Uterus (tissue), 4 donors: ENCODE results near the gene TEK. TPM values are rescaled to one million over a fixed set of nuclear protein-coding genes. Genes with fewer than 3 reads are reported as not detected.

Source experiments
- DNase-seq, 2 donors: peaks; one replicate each; pipeline ENCODE4 v3.0.0-alpha.2; 2019 to 2020
- H3K27ac ChIP-seq, 2 donors: fragments of 200-600 bp; sonication (generic); 1 replicate in 1 of 2; 2 replicates in 1 of 2; pipeline ENCODE4 v1.5.1; 2016 to 2018
- H3K27me3 ChIP-seq, 2 donors: fragments of 200-600 bp; sonication (generic); one replicate each; pipeline ENCODE4 v1.5.1; 2018 to 2019; ENCODE audit warnings: control low read depth in 1 of 2
- H3K36me3 ChIP-seq, 2 donors: fragments of 200-600 bp; sonication (generic); one replicate each; pipeline ENCODE4 v1.5.1; 2019; ENCODE audit warnings: control low read depth in 1 of 2
- H3K4me1 ChIP-seq, 2 donors: fragments of 200-600 bp; sonication (generic); one replicate each; pipeline ENCODE4 v1.5.1; 2018 to 2019; ENCODE audit warnings: control low read depth in 1 of 2
- H3K4me3 ChIP-seq, 2 donors: fragments of 200-600 bp; sonication (generic); 1 replicate in 1 of 2; 2 replicates in 1 of 2; pipeline ENCODE4 v1.5.1; 2018 to 2019; ENCODE audit warnings: mild to moderate bottlenecking in 1 of 2
- H3K9me3 ChIP-seq, 2 donors: fragments of 200-600 bp; sonication (generic); one replicate each; pipeline ENCODE4 v1.5.1; 2019; ENCODE audit warnings: control low read depth in 1 of 2
- CTCF ChIP-seq, 4 experiments: fragments of 200-600 bp in 2 of 4; fragments of 450-650 bp in 2 of 4; sonication (generic) in 2 of 4; IDR thresholded peaks; one replicate each; pipeline ENCODE4 v1.5.1; 2016 to 2019; ENCODE audit warnings: antibody characterized with exemption in 4 of 4, mild to moderate bottlenecking in 2 of 4, moderate library complexity in 1 of 4
- POLR2A ChIP-seq, 2 donors: fragments of 450-650 bp; IDR thresholded peaks; one replicate each; pipeline ENCODE4 v1.6.1; 2016; ENCODE audit warnings: antibody characterized with exemption in 2 of 2, mild to moderate bottlenecking in 1 of 2, moderate library complexity in 1 of 2
- intact Hi-C: fragments of 100-400 bp; cut with DNase I; formaldehyde crosslinking; loops from one replicate; pipeline ENCODE4 v1.15.1; 2023; ENCODE audit warnings: low total_unique reads
- total RNA-seq, 4 donors: library from RNA; depleted of rRNA in 3 of 4; stranded (reverse); fragments of >200 nt in 3 of 4; gene quantifications; one replicate each; pipeline versions ENCODE4 v1.1.0 to v1.2.4, GENCODE V29; 2014 to 2023
- donor health status: DM: yes; HTN: yes; CAD: no.

The TEK gene
- total RNA-seq, 4 donors from 2014 or later = 13.5 to 61.3 (median 34.2) TPM

GRCh38 chr9:27188426-27188825, 79.4 kb downstream of the TEK start:
- no peaks in the 10 kb centered on the region for H3K27me3 ChIP-seq
- no peak for DNase-seq
- no peak overlapping the region for H3K27ac ChIP-seq
- no peaks in the 10 kb centered on the region for H3K36me3 ChIP-seq
- H3K9me3 ChIP-seq = no peaks in the 10 kb centered on the region
- no peaks in the 10 kb centered on the region for H3K4me1 ChIP-seq
- no peak overlapping the region for H3K4me3 ChIP-seq
- intact Hi-C loops = no loop called here
- TF ChIP-seq CTCF (IDR thresholded peaks at IDR 0.05) (no peak), POLR2A (IDR thresholded peaks at IDR 0.05) (no peak)

GRCh38 chr9:27189426-27189825, 80.4 kb downstream of the TEK start:
- no peaks in the 10 kb centered on the region for H3K4me1 ChIP-seq
- H3K27ac ChIP-seq = no peak overlapping the region
- no peak for TF ChIP-seq CTCF (IDR thresholded peaks at IDR 0.05)
- TF ChIP-seq POLR2A (IDR thresholded peaks at IDR 0.05) = no peak
- DNase-seq = no peak
- intact Hi-C loops = no loop called here
- H3K4me3 ChIP-seq = no peak overlapping the region
- no peaks in the 10 kb centered on the region for H3K27me3 ChIP-seq
- H3K36me3 ChIP-seq = no peaks in the 10 kb centered on the region
- H3K9me3 ChIP-seq = no peaks in the 10 kb centered on the region

GRCh38 chr9:27192291-27192960, 83.4 kb downstream of the TEK start:
- no peak for DNase-seq
- intact Hi-C loops = no loop called here
- Histone ChIP-seq H3K9me3 (no peaks in the 10 kb centered on the region), H3K4me1 (peaks cover 0 to 5% of the 10 kb centered on the region in 2 donors), H3K4me3 (no peak overlapping the region), H3K27ac (peak overlapping the region in 1 of 2 donors; percentile 53), H3K36me3 (no peaks in the 10 kb centered on the region), H3K27me3 (no peaks in the 10 kb centered on the region)
- no peak for TF ChIP-seq POLR2A (IDR thresholded peaks at IDR 0.05)
- TF ChIP-seq CTCF (IDR thresholded peaks at IDR 0.05) = no peak

- Histone ChIP-seq H3K9me3 (no peaks in the 10 kb centered on the region), H3K27me3 (no peaks in the 10 kb centered on the region), H3K4me3 (no peak overlapping the region), H3K4me1 (peaks cover 0 to 5% of the 10 kb centered on the region in 2 donors), H3K27ac (peak overlapping the region in 1 of 2 donors; percentile 72), H3K36me3 (no peaks in the 10 kb centered on the region)
- DNase-seq = no peak
- intact Hi-C loops = no loop called here
- no peak for TF ChIP-seq POLR2A (IDR thresholded peaks at IDR 0.05)
- no peak for TF ChIP-seq CTCF (IDR thresholded peaks at IDR 0.05)
These were observed 84.9 kb downstream of the TEK start for GRCh38 chr9:27193886-27194285.

GRCh38 chr9:27194401-27195091, 85.5 kb downstream of the TEK start:
- Histone ChIP-seq H3K4me3 (no peak overlapping the region), H3K27ac (peak overlapping the region in 1 of 2 donors; percentile 72), H3K9me3 (no peaks in the 10 kb centered on the region), H3K4me1 (peaks cover 0 to 5% of the 10 kb centered on the region in 2 donors), H3K36me3 (no peaks in the 10 kb centered on the region), H3K27me3 (no peaks in the 10 kb centered on the region)
- no peak for DNase-seq
- intact Hi-C loops = no loop called here
- TF ChIP-seq POLR2A (IDR thresholded peaks at IDR 0.05) (no peak), CTCF (IDR thresholded peaks at IDR 0.05) (no peak)
